Activated B cell treated with CpG ODN at 0.5 μM for 24 hours (primary cell): ENCODE measurements around the gene LDLRAD3. TPM values are rescaled to one million over a fixed set of nuclear protein-coding genes. Genes with fewer than 3 reads are reported as not detected.

ENCODE experiments used
- ATAC-seq: fragments of 200-7000 bp; cut with Tn5 transposase; one replicate; pipeline ENCODE4 v1.10.0; 2021; ENCODE audit warnings: low read depth, mild to moderate bottlenecking, moderate library complexity
- CTCF ChIA-PET: fragments of 350-600 bp; sonication (Branson Sonifier 250); formaldehyde crosslinking; loops from one replicate; lab custom pipeline; 2021; ENCODE audit warnings: antibody characterized with exemption; lab: Charles Lee
- POLR2A ChIA-PET: fragments of 350-600 bp; sonication (Branson Sonifier 250); formaldehyde crosslinking; loops from one replicate; lab custom pipeline; 2021; ENCODE audit warnings: antibody characterized with exemption; lab: Charles Lee
- DNase-seq: peaks from one replicate; pipeline ENCODE4 v3.0.0; 2022
- H3K27ac Mint-ChIP-seq: one replicate; pipeline ENCODE4 v1.8.0; 2020; ENCODE audit warnings: mixed read lengths
- H3K27me3 Mint-ChIP-seq: one replicate; pipeline ENCODE4 v1.8.0; 2021; ENCODE audit warnings: mixed read lengths
- H3K36me3 Mint-ChIP-seq: one replicate; pipeline ENCODE4 v1.8.0; 2021; ENCODE audit warnings: low read depth, mixed read lengths
- H3K4me1 Mint-ChIP-seq: one replicate; pipeline ENCODE4 v1.8.0; 2021; ENCODE audit warnings: mixed read lengths
- H3K4me3 Mint-ChIP-seq: one replicate; pipeline ENCODE4 v1.8.0; 2020; ENCODE audit warnings: mild to moderate bottlenecking, mixed read lengths
- H3K9me3 Mint-ChIP-seq: one replicate; pipeline ENCODE4 v1.8.0; 2020; ENCODE audit warnings: mixed read lengths
- intact Hi-C: fragments of 100-400 bp; cut with micrococcal nuclease; formaldehyde crosslinking; loops from one replicate; pipeline ENCODE4 v1.15.1; 2024
- total RNA-seq: library from RNA; stranded (reverse); gene quantifications from 2 replicates; pipeline ENCODE4 v1.2.3, GENCODE V29; 2022
- TF ChIP-seq, protein P1 (sequence below): fragments of 200-600 bp; IDR thresholded peaks from one replicate; pipeline ENCODE4 v1.8.0; 2022; ENCODE audit warnings: antibody characterized with exemption, mild to moderate bottlenecking

Gene LDLRAD3
- total RNA-seq, 1 donor from 2014 or later: not detected

DNA sequence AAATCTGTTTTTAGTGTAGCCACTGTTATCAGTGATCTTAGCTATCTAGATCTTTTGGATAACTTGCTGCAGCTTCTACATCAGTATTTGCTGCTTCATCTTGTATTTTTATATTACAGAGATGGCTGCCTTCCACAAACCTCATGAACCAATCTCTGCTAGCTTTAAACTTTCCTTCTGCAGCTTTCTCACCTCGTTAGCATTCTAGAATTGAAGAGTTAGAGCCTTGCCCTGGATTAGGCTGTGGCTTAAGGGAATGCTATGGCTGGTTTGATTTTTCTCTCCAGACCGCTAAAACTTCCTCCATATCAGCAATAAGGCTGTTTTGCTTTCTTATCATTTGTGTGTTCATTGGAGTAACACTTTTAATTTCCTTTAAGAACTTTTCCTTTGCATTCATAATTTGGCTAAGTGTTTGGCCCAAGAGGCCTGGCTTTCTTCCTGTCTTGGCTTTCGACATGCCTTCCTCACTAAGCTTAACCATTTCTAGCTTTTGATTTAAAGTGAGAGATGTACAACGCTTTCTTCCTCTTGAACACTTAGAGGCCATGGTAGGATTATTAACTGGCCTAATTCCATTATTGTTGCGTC lies 51.9 kb downstream of the LDLRAD3 start:
- ChIA-PET POLR2A (no interaction called here), CTCF (no interaction called here)
- Mint-ChIP-seq H3K9me3 (no peaks in the 10 kb centered on the region), H3K27ac (no peak overlapping the region), H3K4me1 (no peaks in the 10 kb centered on the region), H3K27me3 (no peaks in the 10 kb centered on the region), H3K4me3 (no peak overlapping the region), H3K36me3 (no peaks in the 10 kb centered on the region)
- TF ChIP-seq, protein P1, sequence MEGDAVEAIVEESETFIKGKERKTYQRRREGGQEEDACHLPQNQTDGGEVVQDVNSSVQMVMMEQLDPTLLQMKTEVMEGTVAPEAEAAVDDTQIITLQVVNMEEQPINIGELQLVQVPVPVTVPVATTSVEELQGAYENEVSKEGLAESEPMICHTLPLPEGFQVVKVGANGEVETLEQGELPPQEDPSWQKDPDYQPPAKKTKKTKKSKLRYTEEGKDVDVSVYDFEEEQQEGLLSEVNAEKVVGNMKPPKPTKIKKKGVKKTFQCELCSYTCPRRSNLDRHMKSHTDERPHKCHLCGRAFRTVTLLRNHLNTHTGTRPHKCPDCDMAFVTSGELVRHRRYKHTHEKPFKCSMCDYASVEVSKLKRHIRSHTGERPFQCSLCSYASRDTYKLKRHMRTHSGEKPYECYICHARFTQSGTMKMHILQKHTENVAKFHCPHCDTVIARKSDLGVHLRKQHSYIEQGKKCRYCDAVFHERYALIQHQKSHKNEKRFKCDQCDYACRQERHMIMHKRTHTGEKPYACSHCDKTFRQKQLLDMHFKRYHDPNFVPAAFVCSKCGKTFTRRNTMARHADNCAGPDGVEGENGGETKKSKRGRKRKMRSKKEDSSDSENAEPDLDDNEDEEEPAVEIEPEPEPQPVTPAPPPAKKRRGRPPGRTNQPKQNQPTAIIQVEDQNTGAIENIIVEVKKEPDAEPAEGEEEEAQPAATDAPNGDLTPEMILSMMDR: no peak
- DNase-seq (no peak), ATAC-seq (no peak)
- intact Hi-C loops: no loop called here

DNA sequence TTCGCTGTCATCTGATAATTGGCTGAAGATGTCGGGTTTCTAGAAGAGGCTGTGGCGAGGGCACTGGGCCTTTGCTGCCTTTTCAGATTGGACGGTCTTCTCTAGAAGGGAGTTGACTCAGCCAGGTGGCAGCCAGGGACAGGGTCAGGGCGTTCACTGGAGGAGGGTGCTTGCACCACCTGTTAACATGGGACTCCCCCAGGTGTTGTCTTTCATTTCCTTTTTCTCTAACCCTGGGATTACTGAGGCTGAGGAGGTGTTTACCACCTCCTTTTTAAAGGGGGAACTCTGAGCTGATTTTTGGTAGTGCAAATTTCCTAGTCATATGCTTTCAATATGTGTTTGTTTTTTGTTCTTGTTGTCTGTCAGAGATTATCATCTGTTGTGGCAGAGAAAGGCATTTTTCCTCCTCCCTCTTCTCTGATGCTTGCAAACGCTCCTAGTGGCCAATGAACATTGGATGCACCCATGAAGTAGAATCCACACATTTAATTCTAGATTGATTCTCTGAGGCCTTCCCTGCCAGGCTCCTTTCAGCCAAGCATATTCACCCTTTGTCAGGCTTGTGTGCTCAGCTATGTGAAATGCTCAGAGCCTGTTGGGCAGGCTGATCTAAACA lies 54.1 kb downstream of the LDLRAD3 start:
- ChIA-PET POLR2A (no interaction called here), CTCF (no interaction called here)

DNA sequence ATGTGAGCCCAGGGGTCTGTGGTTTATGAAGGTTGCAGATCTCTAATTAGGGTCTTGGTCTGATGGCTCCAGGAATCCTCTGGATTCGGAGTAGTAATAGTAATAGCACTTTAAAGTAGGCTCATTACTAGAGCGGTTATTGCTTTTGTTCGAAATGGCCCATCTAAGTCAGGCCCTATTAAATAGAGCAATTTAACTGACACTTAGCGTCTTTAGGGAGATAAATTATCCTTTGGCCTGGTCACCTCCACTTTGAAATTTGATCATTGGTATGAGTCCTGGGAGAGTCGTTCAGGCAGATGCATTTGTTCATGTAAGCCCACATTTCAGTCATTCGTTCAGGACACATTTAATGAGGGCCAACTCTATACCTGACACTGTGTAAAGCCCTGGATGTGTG lies 54.8 kb downstream of the LDLRAD3 start:
- Mint-ChIP-seq H3K9me3 (no peaks in the 10 kb centered on the region), H3K4me1 (no peaks in the 10 kb centered on the region), H3K27ac (no peak overlapping the region), H3K4me3 (no peak overlapping the region), H3K27me3 (no peaks in the 10 kb centered on the region), H3K36me3 (no peaks in the 10 kb centered on the region)
- ChIA-PET POLR2A (no interaction called here), CTCF (no interaction called here)
- TF ChIP-seq, protein P1: no peak
- DNase-seq: no peak
- no peak for ATAC-seq
- intact Hi-C loops: no loop called here

More for the DNA sequence above, 54.1 kb downstream of the LDLRAD3 start:
- no peak overlapping the region for H3K27ac Mint-ChIP-seq
- intact Hi-C loops: no loop called here
- H3K36me3 Mint-ChIP-seq: no peaks in the 10 kb centered on the region
- H3K4me3 Mint-ChIP-seq: no peak overlapping the region
- no peaks in the 10 kb centered on the region for H3K9me3 Mint-ChIP-seq
- no peaks in the 10 kb centered on the region for H3K4me1 Mint-ChIP-seq
- ATAC-seq (no peak), DNase-seq (no peak)
- H3K27me3 Mint-ChIP-seq: no peaks in the 10 kb centered on the region
- TF ChIP-seq, protein P1: no peak

DNA sequence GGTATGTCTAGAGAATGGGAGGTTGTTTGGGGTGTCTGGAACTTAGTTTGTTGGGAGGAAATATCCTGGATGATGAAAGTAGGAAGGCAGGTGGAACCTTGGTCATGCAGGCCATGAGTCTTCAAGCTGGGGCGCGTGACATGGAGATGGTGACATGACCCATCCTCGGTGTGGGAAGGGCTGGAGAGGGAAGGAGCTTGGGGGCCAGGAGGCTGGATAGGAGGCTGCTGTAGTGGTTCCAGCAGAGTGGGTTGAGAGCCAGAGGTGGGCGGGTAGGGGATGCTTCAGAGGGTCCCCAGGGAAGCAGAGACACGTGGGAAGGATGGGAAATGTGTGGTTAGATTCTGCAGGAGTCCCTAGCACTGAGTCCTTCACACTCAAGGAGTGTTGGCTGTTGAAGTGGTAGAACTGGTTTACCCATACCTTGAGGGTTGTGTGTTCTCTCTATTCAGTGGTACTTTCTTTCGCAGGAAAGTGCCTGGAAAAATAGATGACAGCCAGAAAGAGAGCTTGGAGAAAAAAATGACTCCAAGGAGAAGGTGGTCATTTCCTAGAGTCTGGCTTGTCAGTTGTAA lies 56.8 kb downstream of the LDLRAD3 start:
- peaks cover 5% of the 10 kb centered on the region for H3K9me3 Mint-ChIP-seq
- no peak overlapping the region for H3K27ac Mint-ChIP-seq
- intact Hi-C loops: no loop called here
- ChIA-PET CTCF (no interaction called here), POLR2A (no interaction called here)
- ATAC-seq: no peak
- no peak for DNase-seq
- no peaks in the 10 kb centered on the region for H3K27me3 Mint-ChIP-seq
- TF ChIP-seq, protein P1: no peak
- H3K36me3 Mint-ChIP-seq: no peaks in the 10 kb centered on the region
- H3K4me1 Mint-ChIP-seq: no peaks in the 10 kb centered on the region
- H3K4me3 Mint-ChIP-seq: no peak overlapping the region

DNA sequence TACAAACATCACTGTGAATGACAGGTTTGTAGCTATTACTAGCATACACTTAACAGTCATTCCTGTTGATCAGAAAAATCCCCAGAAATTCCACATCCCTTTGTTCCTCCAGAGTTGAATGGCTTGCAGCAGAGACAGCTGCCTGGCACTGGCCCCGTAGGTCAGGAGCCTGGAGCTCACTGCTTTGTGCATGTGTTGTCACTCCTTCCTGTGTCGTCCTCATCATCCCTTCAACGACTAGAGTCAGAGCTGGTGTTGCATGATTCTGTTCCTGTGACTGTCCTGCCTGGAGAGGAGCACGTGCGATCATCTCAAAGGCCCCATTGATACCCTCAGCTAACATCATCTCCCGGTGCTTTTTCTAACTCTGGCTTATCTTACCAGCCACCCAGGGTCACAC lies 58.3 kb downstream of the LDLRAD3 start:
- DNase-seq (no peak), ATAC-seq (no peak)
- Mint-ChIP-seq H3K9me3 (peaks cover 5% of the 10 kb centered on the region), H3K27me3 (no peaks in the 10 kb centered on the region), H3K27ac (no peak overlapping the region), H3K4me1 (no peaks in the 10 kb centered on the region), H3K36me3 (no peaks in the 10 kb centered on the region), H3K4me3 (no peak overlapping the region)
- ChIA-PET CTCF (no interaction called here), POLR2A (no interaction called here)
- intact Hi-C loops: no loop called here
- TF ChIP-seq, protein P1: no peak
